Activated T-cell treated with anti-CD3 and anti-CD28 coated beads for 1 hour (primary cell): ENCODE data around the gene RNF214.
"Not testable (repeated sequence)": the region's sequence is repeated elsewhere in the genome, so short reads cannot be mapped to it uniquely, and the experiment has no call there.

Experiments
- DNase-seq: peaks from one replicate; pipeline ENCODE4 v3.0.0-alpha.2; 2020; ENCODE audit warnings: low read depth

Gene RNF214

DNA sequence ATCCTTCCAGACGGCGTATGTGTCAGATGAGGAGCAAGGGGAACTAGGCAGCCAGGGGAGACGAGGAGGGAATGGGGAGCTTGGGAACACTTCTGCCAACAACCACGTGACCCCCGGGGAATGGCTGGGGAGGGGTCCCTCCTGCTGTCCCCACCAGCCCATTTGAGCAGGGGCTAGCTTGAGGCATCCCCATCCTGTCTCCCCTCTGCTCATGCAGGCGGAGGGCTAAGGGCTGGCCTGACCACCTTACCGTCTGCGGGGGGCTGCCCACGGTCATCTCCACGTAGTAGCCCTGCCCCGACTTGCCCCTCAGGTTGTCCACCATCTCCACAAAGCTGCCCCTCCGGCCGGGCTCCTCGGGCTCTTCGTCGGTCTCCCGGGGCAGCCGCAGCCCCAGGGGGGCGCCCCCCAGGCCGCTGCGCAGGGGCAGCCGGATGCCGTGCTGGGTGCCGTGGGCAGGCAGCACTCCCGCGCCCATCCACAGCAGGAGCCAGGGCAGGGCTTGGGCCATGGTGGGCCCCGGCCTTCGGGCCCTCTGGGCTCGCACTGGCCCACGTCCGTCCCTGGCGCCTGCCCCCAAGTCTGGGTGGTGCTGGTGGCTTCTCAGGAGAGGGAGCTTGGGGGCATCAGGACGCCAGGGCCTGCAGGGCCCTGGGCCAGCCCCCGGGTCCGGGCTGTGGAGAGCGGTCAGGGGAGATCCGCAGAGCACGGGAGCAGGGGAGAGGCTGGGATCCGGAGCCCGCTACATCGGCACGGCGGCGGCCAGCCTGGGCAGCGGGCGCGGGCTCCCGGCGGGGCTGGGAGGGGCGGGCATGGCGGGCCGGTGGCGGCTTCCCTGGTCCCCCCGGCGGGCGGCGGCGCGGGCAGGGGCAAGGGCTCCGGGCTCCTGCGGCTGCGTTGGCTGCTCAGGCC, 83.1 kb downstream of the RNF214 start:
- DNase-seq = no peak

DNA sequence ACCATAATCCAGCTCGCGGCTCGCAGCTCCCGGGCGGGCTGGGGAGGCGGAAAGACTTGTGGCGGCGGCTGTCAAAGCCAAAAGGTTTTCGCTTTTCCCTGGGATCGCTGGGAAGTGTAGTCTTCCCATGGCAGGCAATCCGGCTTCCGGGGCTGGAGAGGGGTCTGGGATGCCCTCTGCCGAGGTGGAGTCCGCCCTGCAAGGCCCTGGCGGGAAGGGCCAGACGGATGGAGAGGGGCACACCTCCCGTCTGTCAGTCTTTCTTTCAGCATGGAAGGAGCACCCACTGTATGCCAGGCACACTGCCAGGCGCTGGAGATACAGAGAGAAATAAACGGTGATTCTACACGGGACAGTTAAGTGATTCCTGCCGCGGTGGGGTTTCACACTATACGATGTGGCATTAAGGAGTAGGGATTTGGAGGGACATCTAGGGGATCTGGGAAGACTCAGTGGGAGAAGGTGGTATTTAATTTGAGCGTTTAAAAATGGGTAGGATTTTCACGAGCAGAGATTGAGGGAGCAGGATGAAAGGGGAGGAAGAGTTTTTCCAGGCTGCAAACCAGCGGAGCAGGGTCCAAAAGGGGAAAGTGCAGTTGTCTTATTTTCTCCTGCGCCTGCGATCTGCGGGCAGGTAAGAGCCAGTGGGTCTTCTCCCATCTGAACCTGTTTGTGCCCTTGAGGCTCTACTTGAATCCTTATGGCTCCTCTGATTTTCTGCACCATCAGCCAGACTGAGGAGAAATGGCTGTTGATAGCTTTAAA, 83.9 kb downstream of the RNF214 start, which contains the start of gene BACE1:
TSS of gene BACE1 (minus strand) at position 60 of the 765 bp plus-strand sequence. CDS start 461 bp downstream, outside the sequence.
- DNase-seq = no peak

DNA sequence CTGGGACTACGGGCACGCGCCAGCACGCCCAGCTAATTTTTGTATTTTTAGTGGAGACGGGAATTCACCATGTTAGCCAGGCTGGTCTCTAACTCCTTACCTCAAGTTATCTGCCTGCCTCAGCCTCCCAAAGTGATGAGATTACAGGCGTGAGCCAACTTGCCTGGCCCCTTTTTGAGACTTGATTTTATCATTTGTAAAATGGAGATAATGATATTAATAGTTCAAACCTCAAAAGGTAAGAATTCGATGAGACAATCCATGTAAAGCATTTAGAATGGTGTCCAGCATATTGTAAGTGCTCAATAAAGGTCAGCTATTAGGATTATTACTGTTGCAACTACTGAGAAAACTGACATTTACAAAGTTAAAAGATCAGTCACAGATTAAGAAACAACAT, 86.3 kb downstream of the RNF214 start:
- no peak for DNase-seq

DNA sequence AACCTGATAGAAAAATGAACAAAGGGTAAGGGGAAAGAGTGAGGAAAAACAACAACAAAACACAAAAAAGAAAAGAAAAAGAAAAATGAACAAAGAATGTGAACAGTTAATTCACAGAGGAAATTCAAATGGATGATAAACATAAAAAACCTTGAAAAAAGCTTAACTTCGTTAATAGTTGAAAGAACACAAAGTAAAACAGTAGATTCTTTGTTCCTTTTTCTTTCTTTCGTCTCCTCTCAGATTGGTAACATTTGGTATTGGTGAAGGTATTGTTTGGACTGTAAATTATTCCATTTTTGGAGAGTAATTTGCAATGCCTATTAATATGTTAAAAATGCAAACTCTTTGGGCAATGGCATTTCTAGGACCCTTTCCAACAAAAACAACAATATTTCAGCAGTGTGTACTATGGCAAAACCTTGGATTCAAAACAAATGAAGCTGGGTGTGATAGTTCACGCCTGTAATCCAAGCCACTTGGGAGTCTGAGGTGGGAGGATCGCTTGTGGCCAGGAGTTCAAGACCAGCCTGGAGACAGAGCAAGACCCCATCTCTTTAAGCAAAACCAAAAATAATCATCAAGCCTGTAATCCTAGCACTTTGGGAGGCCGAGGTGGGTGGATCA, 86.9 kb downstream of the RNF214 start:
- no peak for DNase-seq

DNA sequence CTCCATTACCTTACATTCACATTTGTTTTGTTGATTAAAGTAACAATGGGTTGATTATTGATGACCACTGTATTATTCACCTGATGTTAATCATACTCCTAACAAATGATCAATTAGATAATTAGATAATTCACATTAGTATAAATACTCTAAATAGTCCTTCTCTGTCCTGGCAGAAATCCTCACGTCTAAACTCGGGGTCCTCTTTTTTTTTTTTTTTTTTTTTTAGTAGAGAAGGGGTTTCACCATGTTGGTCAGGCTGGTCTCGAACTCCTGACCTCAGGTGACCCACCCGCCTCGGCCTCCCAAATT, 94.7 kb downstream of the RNF214 start:
- not testable (repeated sequence) for DNase-seq

DNA sequence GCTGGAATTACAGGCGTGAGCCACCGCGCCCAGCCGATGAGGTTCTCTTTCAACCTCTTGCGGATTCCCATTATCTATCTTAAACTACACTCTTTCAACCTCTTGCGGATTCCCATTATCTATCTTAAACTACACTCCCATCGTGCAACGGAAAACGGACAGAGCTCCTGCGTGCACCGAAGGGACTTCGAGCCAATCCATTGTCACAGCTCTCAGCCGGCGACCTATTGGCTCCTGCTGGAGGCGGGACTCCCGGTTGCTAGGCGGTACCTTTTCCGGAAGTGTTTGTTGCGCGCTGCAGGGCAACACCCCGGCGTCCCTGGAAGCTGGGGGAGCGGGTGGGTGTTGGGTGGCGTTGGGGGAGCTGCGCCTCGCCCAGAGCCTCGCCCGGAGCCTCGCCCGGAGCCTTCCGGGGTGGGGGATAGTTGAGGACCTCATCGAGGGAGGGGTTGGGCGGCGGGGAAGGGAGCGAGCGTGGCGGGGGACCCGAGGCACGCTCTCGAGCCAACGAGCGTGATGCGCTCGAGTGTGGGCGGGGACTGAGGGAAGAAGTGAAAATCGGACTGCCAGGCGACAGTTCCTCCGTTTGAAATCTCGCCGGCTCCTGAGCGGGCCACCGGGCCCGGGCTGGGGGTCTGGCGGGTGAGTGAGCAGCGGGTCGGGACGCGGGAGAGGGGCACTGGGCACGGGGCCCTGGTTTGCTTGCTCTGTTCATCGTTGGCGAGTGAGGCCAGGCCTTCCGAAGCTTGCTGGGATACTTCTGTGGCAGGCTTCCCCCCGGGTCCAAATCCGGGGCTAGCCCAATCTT, 95.3 kb downstream of the RNF214 start, which contains the start of gene CEP164:
TSS of gene CEP164 (plus strand) at position 288 of the 808 bp plus-strand sequence. CDS start 10,733 bp downstream, outside the sequence.
- peak; percentile 84 for DNase-seq

DNA sequence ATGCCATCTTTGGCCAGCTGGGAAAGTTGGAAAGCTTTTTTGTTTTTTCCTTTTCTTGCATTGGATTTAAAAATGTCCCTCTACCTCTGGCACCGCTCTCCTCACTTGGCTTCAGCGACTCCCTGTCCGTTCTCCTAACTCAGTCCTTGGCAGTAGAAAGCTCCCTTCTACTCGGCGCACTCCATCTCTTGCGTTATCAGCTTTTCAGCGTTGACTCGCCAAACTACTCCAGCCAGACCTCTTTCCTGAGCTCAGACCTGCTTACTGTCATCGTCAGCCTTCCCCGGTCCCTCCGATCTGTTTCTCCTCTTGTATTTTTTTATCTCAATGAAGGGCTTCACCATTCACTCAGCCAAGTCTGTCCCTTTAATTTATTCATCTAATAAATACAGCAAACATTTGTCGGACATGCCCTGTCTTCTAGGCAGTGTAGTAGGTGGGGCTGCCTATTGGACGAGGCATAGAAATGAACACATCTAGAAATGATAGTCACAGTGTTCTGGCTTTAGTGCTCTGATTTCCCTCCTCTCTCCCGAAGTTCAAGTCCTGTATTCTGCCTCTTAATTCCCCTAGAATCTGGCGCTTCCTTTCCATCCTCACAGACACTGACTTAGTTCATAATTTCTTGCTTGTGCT, 96.0 kb downstream of the RNF214 start:
- no peak for DNase-seq

DNA sequence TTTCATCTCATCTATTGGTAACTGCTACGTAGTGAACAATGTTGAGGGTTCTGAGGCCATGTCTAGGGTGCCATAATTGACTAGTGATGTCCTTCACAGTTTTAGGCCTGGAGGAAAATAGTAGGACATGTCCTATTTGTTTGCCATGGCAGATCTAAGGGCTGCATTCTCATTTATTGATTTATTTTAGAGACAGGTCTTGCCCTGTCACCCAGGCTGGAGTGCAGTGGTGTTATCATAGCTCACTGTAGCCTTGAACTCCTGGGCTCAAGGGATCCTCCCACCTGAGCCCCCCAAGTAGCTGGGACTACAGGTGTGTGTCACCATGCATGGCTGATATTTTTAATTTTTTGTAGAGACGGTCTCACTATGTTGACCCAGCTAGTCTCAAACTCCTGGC, 100.4 kb downstream of the RNF214 start:
- no peak for DNase-seq

DNA sequence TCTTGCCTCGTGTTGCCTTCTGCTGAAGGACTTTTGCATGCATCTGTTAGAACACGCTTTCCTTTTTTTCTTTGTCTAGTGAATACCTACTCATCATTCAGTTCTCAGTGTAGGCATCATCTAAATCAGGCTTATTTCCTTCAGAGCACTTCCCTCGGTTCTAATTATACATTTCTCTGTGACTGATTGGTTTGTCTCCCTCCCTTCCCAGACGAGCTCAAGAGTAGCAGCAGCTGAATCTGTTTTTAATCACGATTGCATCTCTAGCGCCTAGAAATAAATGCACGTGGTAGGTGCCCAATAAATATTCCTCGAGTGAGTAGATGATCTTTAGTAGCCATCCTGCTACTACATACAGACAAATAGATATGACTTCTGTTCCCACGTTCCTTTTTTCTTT, 101.4 kb downstream of the RNF214 start:
- DNase-seq = no peak

DNA sequence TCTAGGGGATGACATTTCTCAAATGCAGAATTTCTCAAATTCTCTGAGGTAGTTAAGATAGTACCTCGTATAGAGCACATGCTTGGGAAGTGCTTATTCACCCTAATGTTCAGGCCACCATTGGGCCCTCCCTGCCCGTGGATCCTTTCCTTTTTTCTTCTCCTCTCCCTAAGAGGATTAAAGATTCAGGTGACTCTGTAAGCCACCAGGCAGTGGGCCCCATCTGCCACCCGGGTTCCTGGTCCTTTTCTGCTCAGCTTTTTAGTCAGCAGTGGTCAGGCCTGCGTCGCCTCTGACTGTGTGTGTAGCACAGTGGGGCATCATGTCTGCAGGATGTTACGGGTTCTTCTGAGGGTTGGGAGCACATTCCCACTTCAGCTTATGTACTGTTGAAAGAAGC, 102.4 kb downstream of the RNF214 start:
- DNase-seq = no peak

DNA sequence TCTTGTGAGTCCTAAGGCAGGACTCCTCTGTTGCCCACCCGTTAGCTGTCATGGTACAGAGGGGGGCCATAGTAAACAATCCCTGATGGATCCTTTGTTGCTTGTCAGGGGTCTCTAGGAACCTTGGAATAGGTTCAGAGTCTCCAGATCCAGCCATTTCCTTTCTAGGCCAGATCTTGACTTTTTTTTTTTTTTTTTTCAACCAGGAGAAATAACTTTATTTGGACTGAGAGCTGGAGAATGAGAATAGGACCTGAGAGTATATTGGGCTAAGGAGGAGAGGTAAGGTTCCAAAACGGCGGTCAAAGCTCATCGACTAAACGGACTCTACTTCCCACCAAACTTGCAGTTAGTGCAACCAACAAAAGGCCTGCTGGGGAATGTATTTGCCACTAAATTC, 102.9 kb downstream of the RNF214 start:
- DNase-seq = no peak
